ENCODE measurements around the gene BICC1. TPM values are rescaled to one million over a fixed set of nuclear protein-coding genes. Genes with fewer than 3 reads are reported as not detected.

The BICC1 gene
- total RNA-seq, 1 experiment from 2014 or later: 15.1 TPM

GRCh38 chr10:58829839-58830238, 317.2 kb downstream of the BICC1 start:
- Histone ChIP-seq H3K27me3 (no peaks in the 10 kb centered on the region), H3K36me3 (no peaks in the 10 kb centered on the region), H3K4me1 (no peaks in the 10 kb centered on the region), H3K9me3 (replicated peaks) (no peaks in the 10 kb centered on the region), H3K27ac (no peak overlapping the region), H3K4me3 (no peak overlapping the region)
- no peak for DNase-seq

DNA sequence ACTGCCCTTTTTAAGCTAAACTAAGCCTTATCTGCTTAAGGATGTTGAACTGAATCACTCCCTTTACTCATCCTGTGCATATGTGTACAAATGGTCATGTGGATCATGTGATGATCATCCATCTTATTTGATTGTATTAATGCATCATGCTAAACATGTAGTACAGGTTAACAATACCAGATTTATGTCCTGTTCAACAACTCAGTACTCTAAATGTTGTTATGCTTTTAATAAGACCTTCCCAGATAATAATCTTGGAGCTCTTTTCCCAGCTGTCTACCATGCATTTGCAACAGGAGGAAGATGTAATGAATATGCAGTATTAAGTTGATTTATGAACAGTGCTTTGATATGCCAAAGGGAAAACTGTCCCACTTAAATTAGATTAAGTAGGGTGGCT, 318.0 kb downstream of the BICC1 start:
- H3K4me1 ChIP-seq: no peaks in the 10 kb centered on the region
- no peak for DNase-seq
- no peaks in the 10 kb centered on the region for H3K36me3 ChIP-seq
- no peak overlapping the region for H3K4me3 ChIP-seq
- H3K27me3 ChIP-seq: no peaks in the 10 kb centered on the region
- no peaks in the 10 kb centered on the region for H3K9me3 ChIP-seq (replicated peaks)
- H3K27ac ChIP-seq: no peak overlapping the region

DNA sequence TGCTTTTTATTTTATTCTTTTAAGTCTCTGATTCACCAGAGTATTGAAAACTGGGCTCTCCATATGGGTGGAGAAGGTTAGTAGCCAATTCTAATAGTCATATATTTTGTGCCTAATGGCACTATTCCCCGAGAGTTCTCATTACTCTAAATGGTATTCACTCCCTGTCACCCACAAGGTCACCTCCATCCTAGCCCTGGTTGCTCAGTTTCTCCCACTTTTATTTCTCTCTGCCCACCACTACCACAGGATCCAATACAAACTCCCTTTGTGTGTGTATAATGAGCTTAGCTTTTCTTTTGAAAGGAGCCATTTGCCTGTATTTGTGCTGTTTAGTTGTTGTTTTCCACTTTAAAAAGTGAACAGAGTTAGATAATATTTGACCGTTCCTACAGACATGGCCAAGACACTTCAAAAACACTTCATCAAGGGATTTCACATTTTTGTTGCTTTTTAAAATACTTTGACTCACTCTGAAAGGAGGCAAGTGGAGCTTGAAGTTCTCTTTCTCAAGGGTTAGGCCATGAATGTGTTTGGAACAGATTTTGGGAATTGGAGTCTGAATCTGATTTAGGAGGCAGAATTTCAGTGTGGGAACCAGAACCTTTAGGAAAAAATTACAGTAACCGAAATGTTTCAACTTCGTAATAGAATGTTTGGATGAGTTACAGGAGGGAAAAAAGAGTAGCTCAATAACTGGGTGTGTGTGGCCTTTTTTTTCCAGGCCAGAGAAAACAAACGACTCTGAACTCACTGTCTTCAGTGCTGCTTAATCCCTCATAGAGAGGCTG, 321.3 kb downstream of the BICC1 start:
- Histone ChIP-seq H3K4me1 (no peaks in the 10 kb centered on the region), H3K36me3 (no peaks in the 10 kb centered on the region), H3K9me3 (replicated peaks) (no peaks in the 10 kb centered on the region), H3K4me3 (no peak overlapping the region), H3K27ac (no peak overlapping the region), H3K27me3 (no peaks in the 10 kb centered on the region)
- DNase-seq: no peak

DNA sequence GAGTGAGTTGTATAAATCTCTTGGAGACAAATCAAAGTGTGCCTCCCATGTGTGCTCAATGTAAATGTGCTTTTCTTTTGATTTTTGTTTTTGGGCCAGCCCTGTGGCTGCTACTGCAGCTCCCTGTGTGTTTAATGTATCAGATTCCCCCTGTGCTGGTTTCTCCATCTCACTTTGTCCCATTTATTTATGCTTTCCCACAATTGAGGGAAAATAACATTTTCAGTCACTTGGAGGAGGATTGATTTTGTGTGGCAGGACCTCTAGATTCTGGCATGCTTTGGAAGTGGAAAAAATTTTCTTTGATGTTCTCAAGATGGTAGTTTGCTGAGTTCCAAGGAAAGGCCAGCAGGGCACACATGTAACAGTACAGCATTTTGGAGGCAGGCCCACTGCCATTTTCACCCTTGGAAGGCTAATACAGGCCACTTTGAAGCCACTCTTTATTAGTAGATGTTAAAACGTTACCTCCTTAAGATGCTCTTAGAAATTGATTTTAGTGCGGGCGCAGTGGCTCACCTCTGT, 323.6 kb downstream of the BICC1 start:
- Histone ChIP-seq H3K27me3 (no peaks in the 10 kb centered on the region), H3K4me3 (no peak overlapping the region), H3K27ac (no peak overlapping the region), H3K36me3 (no peaks in the 10 kb centered on the region), H3K4me1 (no peaks in the 10 kb centered on the region), H3K9me3 (replicated peaks) (no peaks in the 10 kb centered on the region)
- DNase-seq: no peak

- Histone ChIP-seq H3K36me3 (no peaks in the 10 kb centered on the region), H3K27ac (no peak overlapping the region), H3K9me3 (replicated peaks) (no peaks in the 10 kb centered on the region), H3K4me3 (no peak overlapping the region), H3K27me3 (no peaks in the 10 kb centered on the region), H3K4me1 (no peaks in the 10 kb centered on the region)
- DNase-seq: peak; percentile 14 to 39
Observed at GRCh38 chr10:58836991-58837575, 324.4 kb downstream of the BICC1 start.

DNA sequence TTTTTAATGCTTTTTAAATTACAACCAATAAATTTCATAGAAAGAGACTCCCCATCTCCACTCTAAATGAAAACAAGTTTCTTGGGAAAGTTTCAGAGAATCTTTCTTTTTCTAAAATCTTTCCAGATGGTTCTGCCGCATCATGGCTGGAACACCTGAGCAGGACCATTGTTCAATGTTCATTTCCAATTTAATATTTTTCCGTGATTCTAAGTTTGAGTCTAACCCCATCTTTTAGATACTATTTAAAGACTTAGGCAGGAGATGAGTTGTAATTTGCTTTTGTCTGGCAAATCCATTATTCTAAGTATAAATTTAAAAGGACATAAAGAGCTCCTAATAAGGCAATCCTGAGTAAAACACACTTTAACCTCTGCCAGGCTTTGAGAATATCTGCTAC, 325.2 kb downstream of the BICC1 start:
- H3K36me3 ChIP-seq: no peaks in the 10 kb centered on the region
- H3K9me3 ChIP-seq (replicated peaks): no peaks in the 10 kb centered on the region
- H3K27ac ChIP-seq: no peak overlapping the region
- no peaks in the 10 kb centered on the region for H3K4me1 ChIP-seq
- no peak overlapping the region for H3K4me3 ChIP-seq
- no peaks in the 10 kb centered on the region for H3K27me3 ChIP-seq
- no peak for DNase-seq

- Histone ChIP-seq H3K27me3 (no peaks in the 10 kb centered on the region), H3K36me3 (no peaks in the 10 kb centered on the region), H3K9me3 (replicated peaks) (no peaks in the 10 kb centered on the region), H3K4me3 (no peak overlapping the region), H3K4me1 (no peaks in the 10 kb centered on the region), H3K27ac (no peak overlapping the region)
- DNase-seq: no peak
Observed at GRCh38 chr10:58838561-58839208, 326.0 kb downstream of the BICC1 start.

DNA sequence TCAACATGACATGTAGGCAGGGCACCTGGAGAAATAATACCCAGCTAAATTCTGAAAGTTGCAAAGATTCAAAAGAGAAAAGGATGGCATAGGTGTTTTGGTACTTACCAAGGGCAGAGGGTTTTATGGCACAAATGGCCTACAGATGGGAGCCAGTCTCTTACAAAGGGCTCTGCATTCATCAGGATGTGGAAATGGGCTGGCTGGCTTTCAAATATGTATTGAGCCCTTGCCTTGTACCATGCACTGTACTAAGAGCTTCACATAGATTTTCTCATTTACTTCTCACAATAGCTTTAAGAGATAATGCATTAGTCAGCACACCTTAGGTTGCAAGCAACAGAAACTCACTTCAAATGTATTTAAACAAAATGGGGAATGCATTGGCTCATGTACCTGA, 327.1 kb downstream of the BICC1 start:
- H3K4me1 ChIP-seq: no peaks in the 10 kb centered on the region
- no peak for DNase-seq
- no peak overlapping the region for H3K27ac ChIP-seq
- H3K9me3 ChIP-seq (replicated peaks): no peaks in the 10 kb centered on the region
- no peak overlapping the region for H3K4me3 ChIP-seq
- H3K27me3 ChIP-seq: no peaks in the 10 kb centered on the region
- H3K36me3 ChIP-seq: no peaks in the 10 kb centered on the region

DNA sequence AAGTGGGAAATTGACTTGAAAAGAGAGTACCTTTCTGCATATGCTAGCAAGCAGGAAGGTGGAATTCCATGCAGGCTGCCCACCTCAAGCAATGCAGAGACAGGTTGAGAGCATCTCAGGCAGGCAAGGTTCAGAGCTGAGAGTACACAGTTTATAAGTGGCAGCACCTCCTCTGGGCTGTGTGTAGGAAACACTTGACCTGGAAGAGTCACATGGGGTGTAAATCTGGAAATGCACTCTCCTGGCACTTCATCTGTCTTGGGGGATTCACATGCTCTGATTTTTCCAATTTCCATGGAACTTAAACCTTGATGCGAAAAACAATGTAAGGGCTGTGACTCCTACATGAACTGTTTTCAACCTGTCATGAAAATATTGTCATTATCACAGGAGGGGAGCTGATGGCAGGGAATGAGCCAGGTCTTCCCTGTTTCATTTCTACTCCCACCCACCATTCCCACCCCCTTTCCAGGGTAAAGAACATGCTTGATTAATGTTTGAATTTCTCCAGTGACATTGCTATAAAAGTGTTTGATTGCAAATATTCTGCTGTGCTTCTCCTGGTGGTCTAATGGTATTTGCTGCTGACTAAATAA, 328.3 kb downstream of the BICC1 start:
- Histone ChIP-seq H3K9me3 (replicated peaks) (no peaks in the 10 kb centered on the region), H3K4me1 (no peaks in the 10 kb centered on the region), H3K27ac (no peak overlapping the region), H3K27me3 (no peaks in the 10 kb centered on the region), H3K4me3 (no peak overlapping the region), H3K36me3 (no peaks in the 10 kb centered on the region)
- no peak for DNase-seq

DNA sequence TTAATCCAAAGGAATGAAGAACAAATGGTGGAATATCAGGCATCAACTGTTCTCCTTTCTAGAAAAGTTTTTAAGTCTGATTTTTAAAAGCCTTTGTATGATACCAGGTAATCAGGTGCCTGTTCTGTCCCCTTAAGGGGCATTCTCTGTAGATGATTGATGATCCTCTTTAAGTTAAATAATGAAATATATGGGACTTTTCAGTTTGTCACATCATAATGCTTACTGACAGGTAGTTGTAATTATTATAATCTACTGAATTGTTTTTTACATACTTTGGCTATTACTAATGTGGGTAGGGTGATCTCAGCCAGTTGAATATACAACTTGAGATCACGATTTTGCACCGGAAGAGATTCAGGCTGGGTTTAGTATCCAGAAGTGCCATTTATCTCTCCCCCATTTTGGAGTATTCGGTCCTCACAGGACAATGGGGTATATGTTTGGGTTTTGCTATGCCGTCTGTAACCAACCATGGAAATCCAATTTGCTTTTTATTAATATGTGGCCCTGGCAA, 330.2 kb downstream of the BICC1 start:
- Histone ChIP-seq H3K4me3 (no peak overlapping the region), H3K36me3 (no peaks in the 10 kb centered on the region), H3K9me3 (replicated peaks) (no peaks in the 10 kb centered on the region), H3K4me1 (no peaks in the 10 kb centered on the region), H3K27me3 (no peaks in the 10 kb centered on the region), H3K27ac (no peak overlapping the region)
- DNase-seq: no peak

GRCh38 chr10:58843760-58844159, 331.1 kb downstream of the BICC1 start:
- no peaks in the 10 kb centered on the region for H3K9me3 ChIP-seq (replicated peaks)
- H3K27me3 ChIP-seq: no peaks in the 10 kb centered on the region
- no peak overlapping the region for H3K27ac ChIP-seq
- DNase-seq: no peak
- no peaks in the 10 kb centered on the region for H3K4me1 ChIP-seq
- H3K4me3 ChIP-seq: no peak overlapping the region
- no peaks in the 10 kb centered on the region for H3K36me3 ChIP-seq

DNA sequence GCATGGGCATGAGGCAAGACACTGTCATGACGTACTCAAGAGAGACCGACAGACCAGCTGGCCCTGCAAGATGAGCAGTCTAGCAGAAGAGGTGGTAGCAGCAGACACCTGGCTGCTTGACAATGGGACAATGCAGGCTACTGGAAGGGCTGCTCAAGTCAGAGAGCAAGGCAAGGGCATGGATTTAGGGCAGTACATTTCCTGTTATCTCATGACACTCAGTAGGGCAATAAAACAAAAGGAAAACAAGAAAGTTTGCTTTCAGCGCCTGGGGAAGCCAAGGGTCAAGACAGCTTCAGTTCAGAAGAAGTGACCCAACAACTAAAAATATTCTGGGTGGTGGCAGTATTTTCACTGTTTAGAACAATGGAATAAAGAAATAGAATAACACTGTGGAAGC, 332.0 kb downstream of the BICC1 start:
- H3K27ac ChIP-seq: no peak overlapping the region
- H3K27me3 ChIP-seq: no peaks in the 10 kb centered on the region
- no peak for DNase-seq

DNA sequence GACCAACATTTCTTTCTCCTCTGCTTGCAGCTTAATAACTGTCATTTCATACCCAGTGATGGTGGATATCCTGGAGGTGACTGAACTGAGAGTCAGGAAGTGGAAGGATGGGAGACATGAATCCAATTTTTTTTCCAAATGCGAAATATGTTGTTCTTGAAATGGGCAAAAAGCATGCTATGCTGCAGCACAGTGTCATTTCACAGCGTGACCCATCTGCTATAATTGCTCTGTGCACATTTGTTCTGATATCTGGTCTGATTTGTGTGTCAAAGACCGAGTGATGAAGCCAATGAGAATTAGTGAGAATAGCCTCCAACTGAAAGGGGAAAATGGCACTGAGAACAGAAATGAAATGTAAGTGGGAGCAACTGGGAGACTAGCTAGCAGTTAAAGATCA, 334.2 kb downstream of the BICC1 start:
- Histone ChIP-seq H3K27me3 (no peaks in the 10 kb centered on the region), H3K36me3 (no peaks in the 10 kb centered on the region), H3K27ac (no peak overlapping the region), H3K4me1 (no peaks in the 10 kb centered on the region), H3K4me3 (no peak overlapping the region), H3K9me3 (replicated peaks) (no peaks in the 10 kb centered on the region)
- DNase-seq: no peak

More for the DNA sequence above, 332.0 kb downstream of the BICC1 start:
- H3K9me3 ChIP-seq (replicated peaks): no peaks in the 10 kb centered on the region
- no peak overlapping the region for H3K4me3 ChIP-seq
- H3K4me1 ChIP-seq: no peaks in the 10 kb centered on the region
- H3K36me3 ChIP-seq: no peaks in the 10 kb centered on the region

DNA sequence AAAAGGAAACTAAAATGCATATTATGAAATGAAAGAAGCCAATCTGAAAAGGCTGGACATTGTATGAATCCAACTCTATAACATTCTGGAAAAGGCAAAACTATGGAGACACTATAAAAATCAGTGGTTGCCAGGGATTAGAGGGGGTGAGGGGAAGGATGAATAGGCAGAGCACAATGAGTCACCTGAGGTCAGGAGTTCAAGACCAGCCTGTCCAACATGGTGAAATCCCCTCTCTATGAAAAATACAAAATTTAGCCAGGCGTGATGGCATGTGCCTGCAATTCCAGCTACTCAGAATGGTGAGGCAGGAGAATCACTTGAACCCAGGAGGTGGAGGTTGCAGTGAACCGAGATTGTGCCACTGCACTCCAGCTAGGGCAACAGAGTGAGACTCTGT, 338.9 kb downstream of the BICC1 start:
- Histone ChIP-seq H3K9me3 (replicated peaks) (no peaks in the 10 kb centered on the region), H3K27ac (no peak overlapping the region), H3K36me3 (no peaks in the 10 kb centered on the region), H3K4me3 (no peak overlapping the region), H3K4me1 (peaks cover 12% of the 10 kb centered on the region), H3K27me3 (no peaks in the 10 kb centered on the region)
- DNase-seq: no peak

GRCh38 chr10:58853668-58854067, 341.0 kb downstream of the BICC1 start:
- H3K4me3 ChIP-seq: no peak overlapping the region
- H3K4me1 ChIP-seq: peaks cover 19% of the 10 kb centered on the region
- peaks cover 6% of the 10 kb centered on the region for H3K9me3 ChIP-seq (replicated peaks)
- no peaks in the 10 kb centered on the region for H3K27me3 ChIP-seq
- no peak for DNase-seq
- H3K27ac ChIP-seq: no peak overlapping the region
- no peaks in the 10 kb centered on the region for H3K36me3 ChIP-seq

Measured in SJCRH30 (cell line).